ENCODE data around the gene HSD11B1L.
"Not testable (repeated sequence)": the region's sequence is repeated elsewhere in the genome, so short reads cannot be mapped to it uniquely, and the experiment has no call there.

DNA sequence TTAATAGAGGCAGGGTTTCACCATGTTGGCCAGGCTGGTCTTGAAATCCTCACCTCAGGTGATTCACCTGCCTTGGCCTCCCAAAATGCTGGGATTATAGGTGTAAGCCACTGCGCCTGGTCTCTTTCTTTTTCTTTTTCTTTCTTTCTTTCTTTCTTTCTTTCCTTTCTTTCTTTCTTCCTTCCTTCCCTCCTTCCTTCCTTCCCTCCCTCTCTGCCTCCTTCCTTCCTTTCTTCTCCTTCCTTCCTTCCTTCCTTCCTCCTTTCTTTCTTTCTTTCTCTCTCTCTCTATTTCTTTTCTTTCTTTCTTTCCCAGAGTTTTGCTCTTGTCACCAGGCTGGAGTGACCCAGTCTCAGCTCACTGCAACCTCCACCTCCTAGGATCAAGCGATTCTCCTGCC lies 52.3 kb downstream of the HSD11B1L start:
- TF ChIP-seq, protein P1, sequence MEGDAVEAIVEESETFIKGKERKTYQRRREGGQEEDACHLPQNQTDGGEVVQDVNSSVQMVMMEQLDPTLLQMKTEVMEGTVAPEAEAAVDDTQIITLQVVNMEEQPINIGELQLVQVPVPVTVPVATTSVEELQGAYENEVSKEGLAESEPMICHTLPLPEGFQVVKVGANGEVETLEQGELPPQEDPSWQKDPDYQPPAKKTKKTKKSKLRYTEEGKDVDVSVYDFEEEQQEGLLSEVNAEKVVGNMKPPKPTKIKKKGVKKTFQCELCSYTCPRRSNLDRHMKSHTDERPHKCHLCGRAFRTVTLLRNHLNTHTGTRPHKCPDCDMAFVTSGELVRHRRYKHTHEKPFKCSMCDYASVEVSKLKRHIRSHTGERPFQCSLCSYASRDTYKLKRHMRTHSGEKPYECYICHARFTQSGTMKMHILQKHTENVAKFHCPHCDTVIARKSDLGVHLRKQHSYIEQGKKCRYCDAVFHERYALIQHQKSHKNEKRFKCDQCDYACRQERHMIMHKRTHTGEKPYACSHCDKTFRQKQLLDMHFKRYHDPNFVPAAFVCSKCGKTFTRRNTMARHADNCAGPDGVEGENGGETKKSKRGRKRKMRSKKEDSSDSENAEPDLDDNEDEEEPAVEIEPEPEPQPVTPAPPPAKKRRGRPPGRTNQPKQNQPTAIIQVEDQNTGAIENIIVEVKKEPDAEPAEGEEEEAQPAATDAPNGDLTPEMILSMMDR (conservative IDR thresholded peaks at IDR 0.05; ENCODE audit: low read depth, low read length): not testable (repeated sequence)
- not testable (repeated sequence) for TF ChIP-seq EZH2 (IDR thresholded peaks at IDR 0.05; ENCODE audit: low read length, unreplicated experiment)
